SK-N-SH treated with all-trans-retinoic acid at 6 μM for 48 hours (cell line): ENCODE data around the gene STMN3.

Experiments used
- ATAC-seq: fragments of 200-7000 bp; cut with Tn5 transposase; 3 replicates; pipeline ENCODE4 v1.9.1; 2020; ENCODE audit warnings: mild to moderate bottlenecking, moderate library complexity
- BACH2 ChIP-seq: fragments of 250-450 bp; sonication (Bioruptor Pico); IDR thresholded peaks from 2 replicates; pipeline ENCODE4 v1.9.0; 2021; ENCODE audit warnings: mild to moderate bottlenecking, borderline replicate concordance
- CREB5 ChIP-seq: fragments of 250-450 bp; sonication (Bioruptor Pico); IDR thresholded peaks from 2 replicates; pipeline ENCODE4 v1.5.1; 2020; ENCODE audit warnings: low read depth, mild to moderate bottlenecking, moderate library complexity
- CSDC2 ChIP-seq: fragments of 250-450 bp; sonication (Bioruptor Pico); IDR thresholded peaks from 2 replicates; pipeline ENCODE4 v1.5.0; 2020; ENCODE audit warnings: mild to moderate bottlenecking, moderate library complexity
- GLIS3 ChIP-seq: fragments of 250-450 bp; sonication (Bioruptor Pico); IDR thresholded peaks from 2 replicates; pipeline ENCODE4 v1.5.0; 2020; ENCODE audit warnings: mild to moderate bottlenecking, moderate library complexity
- ISL1 ChIP-seq: fragments of 250-450 bp; sonication (Bioruptor Pico); IDR thresholded peaks from 2 replicates; pipeline ENCODE4 v2.1.2; 2022; ENCODE audit warnings: mild to moderate bottlenecking, moderate library complexity
- OSR1 ChIP-seq: fragments of 250-450 bp; sonication (Bioruptor Pico); IDR thresholded peaks from 2 replicates; pipeline ENCODE4 v1.8.0; 2022; ENCODE audit warnings: moderate library complexity, mild to moderate bottlenecking, inconsistent platforms
- PATZ1 ChIP-seq: fragments of 250-450 bp; sonication (Bioruptor Pico); IDR thresholded peaks from 2 replicates; pipeline ENCODE4 v1.8.0; 2020; ENCODE audit warnings: mild to moderate bottlenecking, moderate library complexity, borderline replicate concordance
- PPARA ChIP-seq: fragments of 250-450 bp; sonication (Bioruptor Pico); IDR thresholded peaks from 2 replicates; pipeline ENCODE4 v1.5.0; 2020; ENCODE audit warnings: mild to moderate bottlenecking, borderline replicate concordance
- RARB ChIP-seq: fragments of 250-450 bp; sonication (Bioruptor Pico); IDR thresholded peaks from 2 replicates; pipeline ENCODE4 v1.8.0; 2021; ENCODE audit warnings: mild to moderate bottlenecking, moderate library complexity
- SNAI2 ChIP-seq: fragments of 250-450 bp; sonication (Bioruptor Pico); IDR thresholded peaks from 2 replicates; pipeline ENCODE4 v1.5.0; 2020; ENCODE audit warnings: mild to moderate bottlenecking, moderate library complexity
- TCF4 ChIP-seq: fragments of 250-450 bp; sonication (Bioruptor Pico); IDR thresholded peaks from 2 replicates; pipeline ENCODE4 v1.8.0; 2021; ENCODE audit warnings: mild to moderate bottlenecking, moderate library complexity, borderline replicate concordance
- TOX ChIP-seq: fragments of 250-450 bp; sonication (Bioruptor Pico); IDR thresholded peaks from 2 replicates; pipeline ENCODE4 v1.8.0; 2021; ENCODE audit warnings: mild to moderate bottlenecking, moderate library complexity, borderline replicate concordance
- ZC3H10 ChIP-seq: fragments of 250-450 bp; sonication (Bioruptor Pico); IDR thresholded peaks from 2 replicates; pipeline ENCODE4 v1.5.1; 2021; ENCODE audit warnings: mild to moderate bottlenecking, moderate library complexity
- ZFP30 ChIP-seq: fragments of 450-650 bp; formaldehyde crosslinking; IDR thresholded peaks from 2 replicates; pipeline ENCODE4 v1.5.0; 2022; ENCODE audit warnings: mild to moderate bottlenecking, moderate library complexity
- ZNF565 ChIP-seq: fragments of 450-650 bp; formaldehyde crosslinking; conservative IDR thresholded peaks from 2 replicates; pipeline ENCODE4 v1.5.0; 2020; ENCODE audit warnings: low read depth, mild to moderate bottlenecking, moderate library complexity
- ZNF70 ChIP-seq: fragments of 450-650 bp; formaldehyde crosslinking; IDR thresholded peaks from 2 replicates; pipeline ENCODE4 v1.5.0; 2020; ENCODE audit warnings: mild to moderate bottlenecking, moderate library complexity
- ZNF8 ChIP-seq: fragments of 450-650 bp; formaldehyde crosslinking; IDR thresholded peaks from 2 replicates; pipeline ENCODE4 v1.5.0; 2020; ENCODE audit warnings: mild to moderate bottlenecking, moderate library complexity
- TF ChIP-seq, protein P1 (sequence below): fragments of 250-450 bp; sonication (Bioruptor Pico); IDR thresholded peaks from 2 replicates; pipeline ENCODE4 v1.5.1; 2021; ENCODE audit warnings: mild to moderate bottlenecking, moderate library complexity
- TF ChIP-seq, protein P2 (sequence below): fragments of 250-450 bp; sonication (Bioruptor Pico); IDR thresholded peaks from 2 replicates; pipeline ENCODE4 v1.8.0; 2021; ENCODE audit warnings: low read depth, mild to moderate bottlenecking, moderate library complexity, borderline replicate concordance

The STMN3 gene

GRCh38 chr20:63620991-63621390, 32.2 kb downstream of the STMN3 start:
- TF ChIP-seq BACH2 (CRISPR knock-in tag) (no peak), RARB (CRISPR knock-in tag) (no peak), SNAI2 (CRISPR knock-in tag) (no peak), ZFP30 (no peak), ZNF565 (no peak), ZNF8 (CRISPR knock-in tag) (no peak), TCF4 (CRISPR knock-in tag) (no peak), ZNF70 (CRISPR knock-in tag) (no peak), PPARA (CRISPR knock-in tag) (no peak), CREB5 (no peak), CSDC2 (no peak), ZC3H10 (CRISPR knock-in tag) (no peak)
- TF ChIP-seq, protein P1, sequence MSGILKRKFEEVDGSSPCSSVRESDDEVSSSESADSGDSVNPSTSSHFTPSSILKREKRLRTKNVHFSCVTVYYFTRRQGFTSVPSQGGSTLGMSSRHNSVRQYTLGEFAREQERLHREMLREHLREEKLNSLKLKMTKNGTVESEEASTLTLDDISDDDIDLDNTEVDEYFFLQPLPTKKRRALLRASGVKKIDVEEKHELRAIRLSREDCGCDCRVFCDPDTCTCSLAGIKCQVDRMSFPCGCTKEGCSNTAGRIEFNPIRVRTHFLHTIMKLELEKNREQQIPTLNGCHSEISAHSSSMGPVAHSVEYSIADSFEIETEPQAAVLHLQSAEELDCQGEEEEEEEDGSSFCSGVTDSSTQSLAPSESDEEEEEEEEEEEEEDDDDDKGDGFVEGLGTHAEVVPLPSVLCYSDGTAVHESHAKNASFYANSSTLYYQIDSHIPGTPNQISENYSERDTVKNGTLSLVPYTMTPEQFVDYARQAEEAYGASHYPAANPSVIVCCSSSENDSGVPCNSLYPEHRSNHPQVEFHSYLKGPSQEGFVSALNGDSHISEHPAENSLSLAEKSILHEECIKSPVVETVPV (CRISPR knock-in tag): no peak
- TF ChIP-seq, protein P2, sequence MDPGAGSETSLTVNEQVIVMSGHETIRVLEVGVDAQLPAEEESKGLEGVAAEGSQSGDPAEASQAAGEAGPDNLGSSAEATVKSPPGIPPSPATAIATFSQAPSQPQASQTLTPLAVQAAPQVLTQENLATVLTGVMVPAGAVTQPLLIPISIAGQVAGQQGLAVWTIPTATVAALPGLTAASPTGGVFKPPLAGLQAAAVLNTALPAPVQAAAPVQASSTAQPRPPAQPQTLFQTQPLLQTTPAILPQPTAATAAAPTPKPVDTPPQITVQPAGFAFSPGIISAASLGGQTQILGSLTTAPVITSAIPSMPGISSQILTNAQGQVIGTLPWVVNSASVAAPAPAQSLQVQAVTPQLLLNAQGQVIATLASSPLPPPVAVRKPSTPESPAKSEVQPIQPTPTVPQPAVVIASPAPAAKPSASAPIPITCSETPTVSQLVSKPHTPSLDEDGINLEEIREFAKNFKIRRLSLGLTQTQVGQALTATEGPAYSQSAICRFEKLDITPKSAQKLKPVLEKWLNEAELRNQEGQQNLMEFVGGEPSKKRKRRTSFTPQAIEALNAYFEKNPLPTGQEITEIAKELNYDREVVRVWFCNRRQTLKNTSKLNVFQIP (CRISPR knock-in tag): no peak
- ATAC-seq: no peak

DNA sequence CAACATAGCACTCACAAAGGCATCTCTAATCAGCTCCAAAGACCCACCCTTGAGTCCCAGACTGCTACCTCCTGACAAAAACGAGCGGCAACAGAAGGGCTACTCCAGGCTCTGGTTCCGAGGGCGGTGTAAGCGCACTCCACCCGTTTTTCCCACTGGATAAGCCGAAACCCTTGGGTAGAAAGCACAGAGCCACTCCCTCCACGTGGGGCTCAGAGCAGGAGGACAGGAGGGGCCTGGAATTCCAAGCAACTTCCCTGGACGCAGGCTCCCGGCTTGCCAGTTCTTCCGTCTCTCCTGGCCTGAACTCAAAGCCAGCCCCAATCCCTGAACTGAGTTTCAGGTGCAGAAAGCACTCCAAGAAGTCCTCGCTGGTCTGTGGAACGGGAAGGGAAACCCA, 33.7 kb downstream of the STMN3 start:
- no peak for ATAC-seq
- TF ChIP-seq ZC3H10 (CRISPR knock-in tag) (no peak), ZNF70 (CRISPR knock-in tag) (no peak)

GRCh38 chr20:63619086-63619485, 34.1 kb downstream of the STMN3 start:
- TF ChIP-seq TOX: no peak
- TF ChIP-seq, protein P2 (CRISPR knock-in tag): no peak
- no peak for TF ChIP-seq CSDC2
- TF ChIP-seq, protein P1 (CRISPR knock-in tag): no peak
- no peak for TF ChIP-seq ISL1
- no peak for TF ChIP-seq ZNF8 (CRISPR knock-in tag)
- no peak for TF ChIP-seq TCF4 (CRISPR knock-in tag)
- TF ChIP-seq ZNF565: no peak
- TF ChIP-seq GLIS3 (CRISPR knock-in tag): no peak
- TF ChIP-seq, all 23 proteins: peak for 0

DNA sequence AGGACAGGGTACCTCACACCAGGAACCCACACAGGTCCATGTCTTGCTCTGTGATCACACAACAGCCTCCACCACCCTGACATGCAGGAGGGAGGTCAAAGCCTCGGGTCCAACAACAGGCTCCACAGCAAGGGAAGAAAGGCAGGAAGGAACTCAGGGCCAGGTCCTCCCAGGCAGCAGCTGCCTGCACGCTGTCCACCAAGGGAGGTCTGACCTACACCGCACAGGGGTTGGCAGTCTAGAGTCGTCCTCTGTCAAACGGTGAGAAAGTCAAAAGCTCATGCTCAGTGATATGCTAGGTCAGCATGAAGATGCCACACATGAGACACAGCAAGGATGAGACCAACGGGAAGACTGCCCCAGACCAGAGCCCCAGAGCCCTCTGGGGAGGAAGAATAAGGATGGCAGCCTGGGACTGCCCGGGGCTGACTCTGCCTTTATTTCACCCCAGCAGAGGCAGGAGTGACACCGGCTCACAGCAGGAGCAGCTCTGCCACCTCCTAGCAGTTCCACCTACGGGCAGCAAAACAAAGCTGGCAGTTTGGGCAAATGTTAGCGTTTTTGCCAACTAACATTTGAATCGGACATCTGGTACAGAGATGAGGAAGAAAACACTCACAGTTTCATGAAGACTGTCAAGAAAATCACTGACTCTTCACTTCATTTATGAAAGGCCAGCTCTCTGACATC, 34.8 kb downstream of the STMN3 start:
- TF ChIP-seq, protein P2 (CRISPR knock-in tag): no peak
- no peak for TF ChIP-seq RARB (CRISPR knock-in tag)
- TF ChIP-seq TOX: no peak
- TF ChIP-seq, protein P1 (CRISPR knock-in tag): no peak
- TF ChIP-seq OSR1 (CRISPR knock-in tag): no peak
- TF ChIP-seq SNAI2 (CRISPR knock-in tag): no peak
- no peak for TF ChIP-seq ZC3H10 (CRISPR knock-in tag)
- no peak for TF ChIP-seq PATZ1 (CRISPR knock-in tag)
- no peak for TF ChIP-seq ZNF70 (CRISPR knock-in tag)
- no peak for TF ChIP-seq PPARA (CRISPR knock-in tag)
- no peak for TF ChIP-seq CSDC2

More at GRCh38 chr20:63619086-63619485, 34.1 kb downstream of the STMN3 start:
- no peak for ATAC-seq

More for the DNA sequence above, 34.8 kb downstream of the STMN3 start:
- no peak for ATAC-seq
